Measurements from ENCODE around the gene FGF2. TPM values are rescaled to one million over a fixed set of nuclear protein-coding genes. Genes with fewer than 3 reads are reported as not detected.
"Not testable (repeated sequence)": the region's sequence is repeated elsewhere in the genome, so short reads cannot be mapped to it uniquely, and the experiment has no call there.

The FGF2 gene
- total RNA-seq, 1 experiment from 2014 or later = 134 TPM

GRCh38 chr4:122836941-122837340 lies 10.3 kb downstream of the FGF2 start:
- ChIA-PET CTCF (interaction anchor here (0.5 to 2.0 kb wide), 3 partner anchors 54 to 79 kb away, joined by 3 to 6 read pairs (median 3); no protein-coding TSS in a partner anchor), POLR2A (interaction anchor here (0.7 to 2.2 kb wide), 5 partner anchors 9 to 105 kb away, joined by 3 to 11 read pairs (median 3); no protein-coding TSS in a partner anchor)
- H3K9me3 Mint-ChIP-seq (ENCODE audit: unreplicated experiment) = no peaks in the 10 kb centered on the region
- no peaks in the 10 kb centered on the region for H3K27me3 Mint-ChIP-seq (ENCODE audit: insufficient read depth, unreplicated experiment)
- H3K36me3 Mint-ChIP-seq (ENCODE audit: insufficient read depth, unreplicated experiment) = peaks cover 27% of the 10 kb centered on the region
- H3K4me1 Mint-ChIP-seq (ENCODE audit: insufficient read depth, unreplicated experiment) = peaks cover 16% of the 10 kb centered on the region
- BruUV-seq (replicated peaks) = no TSS peak
- intact Hi-C loops (cut with micrococcal nuclease) = no loop called here
- no peak overlapping the region for H3K4me3 Mint-ChIP-seq (ENCODE audit: unreplicated experiment)
- no peak for DNase-seq (ENCODE audit: unreplicated experiment)
- TF ChIP-seq CTCF (IDR thresholded peaks at IDR 0.05; ENCODE audit: unreplicated experiment) = no peak
- no peak overlapping the region for H3K27ac Mint-ChIP-seq (ENCODE audit: low read depth, unreplicated experiment)

- H3K9me3 Mint-ChIP-seq (ENCODE audit: unreplicated experiment) = no peaks in the 10 kb centered on the region
- TF ChIP-seq CTCF (IDR thresholded peaks at IDR 0.05; ENCODE audit: unreplicated experiment) = no peak
- POLR2A ChIA-PET = interaction anchor here (0.5 to 2.2 kb wide), 5 partner anchors 16 to 106 kb away, joined by 3 to 11 read pairs (median 3); no protein-coding TSS in a partner anchor
- H3K27ac Mint-ChIP-seq (ENCODE audit: low read depth, unreplicated experiment) = no peak overlapping the region
- peaks cover 16% of the 10 kb centered on the region for H3K4me1 Mint-ChIP-seq (ENCODE audit: insufficient read depth, unreplicated experiment)
- CTCF ChIA-PET = interaction anchor here (1.2 to 2.0 kb wide), 2 partner anchors 76 to 80 kb away, joined by 3 to 6 read pairs; no protein-coding TSS in a partner anchor
- no peak for DNase-seq (ENCODE audit: unreplicated experiment)
- intact Hi-C loops (cut with micrococcal nuclease) = no loop called here
- H3K27me3 Mint-ChIP-seq (ENCODE audit: insufficient read depth, unreplicated experiment) = no peaks in the 10 kb centered on the region
- no TSS peak for BruUV-seq (replicated peaks)
- H3K4me3 Mint-ChIP-seq (ENCODE audit: unreplicated experiment) = no peak overlapping the region
- H3K36me3 Mint-ChIP-seq (ENCODE audit: insufficient read depth, unreplicated experiment) = peaks cover 30% of the 10 kb centered on the region
Observed at GRCh38 chr4:122838034-122838433, 11.4 kb downstream of the FGF2 start.

- intact Hi-C loops (cut with micrococcal nuclease) = no loop called here
- CTCF ChIA-PET = no interaction called here
- no peak for DNase-seq (ENCODE audit: unreplicated experiment)
- POLR2A ChIA-PET = interaction anchor here (0.7 kb wide), 1 partner anchor 14 kb away, joined by 3 read pairs; no protein-coding TSS in a partner anchor
- Mint-ChIP-seq H3K27ac (ENCODE audit: low read depth, unreplicated experiment) (no peak overlapping the region), H3K36me3 (ENCODE audit: insufficient read depth, unreplicated experiment) (peaks cover 33% of the 10 kb centered on the region), H3K27me3 (ENCODE audit: insufficient read depth, unreplicated experiment) (no peaks in the 10 kb centered on the region), H3K9me3 (ENCODE audit: unreplicated experiment) (no peaks in the 10 kb centered on the region), H3K4me1 (ENCODE audit: insufficient read depth, unreplicated experiment) (peaks cover 18% of the 10 kb centered on the region), H3K4me3 (ENCODE audit: unreplicated experiment) (no peak overlapping the region)
- no TSS peak for BruUV-seq (replicated peaks)
- no peak for TF ChIP-seq CTCF (IDR thresholded peaks at IDR 0.05; ENCODE audit: unreplicated experiment)
Observed at GRCh38 chr4:122842392-122842791, 15.8 kb downstream of the FGF2 start.

GRCh38 chr4:122842984-122843531 lies 16.4 kb downstream of the FGF2 start:
- no peak for TF ChIP-seq CTCF (IDR thresholded peaks at IDR 0.05; ENCODE audit: unreplicated experiment)

GRCh38 chr4:122844391-122844790 lies 17.8 kb downstream of the FGF2 start:
- H3K27ac Mint-ChIP-seq (ENCODE audit: low read depth, unreplicated experiment); BruUV-seq (replicated peaks); POLR2A ChIA-PET; H3K27me3 Mint-ChIP-seq (ENCODE audit: insufficient read depth, unreplicated experiment); H3K9me3 Mint-ChIP-seq (ENCODE audit: unreplicated experiment); DNase-seq (ENCODE audit: unreplicated experiment); H3K4me3 Mint-ChIP-seq (ENCODE audit: unreplicated experiment); intact Hi-C loops (cut with micrococcal nuclease): not testable (repeated sequence)
- H3K36me3 Mint-ChIP-seq (ENCODE audit: insufficient read depth, unreplicated experiment) = peaks cover 27% of the 10 kb centered on the region
- CTCF ChIA-PET = interaction anchor here (0.6 to 2.0 kb wide), 3 partner anchors 11 to 69 kb away, joined by 3 to 4 read pairs (median 3); no protein-coding TSS in a partner anchor
- H3K4me1 Mint-ChIP-seq (ENCODE audit: insufficient read depth, unreplicated experiment) = peaks cover 15% of the 10 kb centered on the region

More at GRCh38 chr4:122842984-122843531, 16.4 kb downstream of the FGF2 start:
- POLR2A ChIA-PET = interaction anchor here (1.0 to 1.5 kb wide), 2 partner anchors 11 to 46 kb away, joined by 3 to 5 read pairs; no protein-coding TSS in a partner anchor
- intact Hi-C loops (cut with micrococcal nuclease) = no loop called here
- Mint-ChIP-seq H3K27me3 (ENCODE audit: insufficient read depth, unreplicated experiment) (no peaks in the 10 kb centered on the region), H3K4me3 (ENCODE audit: unreplicated experiment) (no peak overlapping the region), H3K36me3 (ENCODE audit: insufficient read depth, unreplicated experiment) (peaks cover 33% of the 10 kb centered on the region), H3K27ac (ENCODE audit: low read depth, unreplicated experiment) (peak overlapping the region; percentile 28), H3K4me1 (ENCODE audit: insufficient read depth, unreplicated experiment) (peaks cover 15% of the 10 kb centered on the region), H3K9me3 (ENCODE audit: unreplicated experiment) (no peaks in the 10 kb centered on the region)
- CTCF ChIA-PET = no interaction called here
- DNase-seq (ENCODE audit: unreplicated experiment) = no peak
- no TSS peak for BruUV-seq (replicated peaks)

Data from MCF 10A (cell line).